GM12878 (cell line): ENCODE results near the gene SNX22. TPM values are rescaled to one million over a fixed set of nuclear protein-coding genes. Genes with fewer than 3 reads are reported as not detected.

ENCODE experiments used
- ATAC-seq: fragments of 200-7000 bp; cut with Tn5 transposase; 3 replicates; pipeline ENCODE4 v1.9.1; 2020; ENCODE audit warnings: mild to moderate bottlenecking, moderate library complexity
- BruUV-seq: library from RNA; stranded (reverse); fragments of 400-500 nt; replicated peaks from 2 replicates; lab custom pipeline; 2021; lab: Mats Ljungman, UMichigan
- CTCF ChIA-PET: fragments of 300-600 bp; sonication (Branson Sonifier 250); formaldehyde crosslinking; extraction: SDS; loops from one replicate; lab custom pipeline; 2021; ENCODE audit warnings: inconsistent platforms; lab: Yijun Ruan, JAX
- POLR2A ChIA-PET: fragments of 350-600 bp; formaldehyde crosslinking; extraction: SDS; loops from one replicate; lab custom pipeline; 2021; ENCODE audit warnings: inconsistent platforms; lab: Charles Lee
- RAD21 ChIA-PET: fragments of 300-600 bp; sonication (Branson Sonifier 250); formaldehyde crosslinking; loops from one replicate; lab custom pipeline; 2023; ENCODE audit warnings: antibody characterized with exemption; ENCODE audit not compliant: unreplicated experiment; lab: Charles Lee
- SMC1A ChIA-PET: fragments of 300-600 bp; sonication (Branson Sonifier 250); formaldehyde crosslinking; loops from one replicate; lab custom pipeline; 2023; ENCODE audit not compliant: unreplicated experiment, uncharacterized antibody; lab: Charles Lee
- DNase-seq: peaks from one replicate; pipeline ENCODE4 v3.0.0-alpha.2; 2011; ENCODE audit warnings: low read depth, low spot score
- FAIRE-seq: peaks from 3 replicates; lab custom pipeline; 2011; peaks lifted over from hg19 to GRCh38; lab: Jason Lieb, UNC
- H2AFZ ChIP-seq: 2 replicates; pipeline ENCODE4 v1.6.0; 2011; ENCODE audit warnings: low read depth, low read length, control low read depth; ENCODE audit not compliant: control insufficient read depth
- H3K27ac ChIP-seq: 2 replicates; pipeline ENCODE4 v1.5.1; 2011; ENCODE audit warnings: control low read depth; ENCODE audit not compliant: control insufficient read depth, insufficient read depth
- H3K27me3 ChIP-seq, 2 experiments: replicated peaks in 1 of 2; 2 replicates each; pipeline versions ENCODE4 v1.6.0 to v1.6.1; 2011; ENCODE audit warnings: low read length in 1 of 2; ENCODE audit not compliant: control insufficient read depth in 2 of 2, insufficient read depth in 2 of 2
- H3K36me3 ChIP-seq, 2 experiments: 2 replicates each; pipeline ENCODE4 v1.5.1; 2011; ENCODE audit warnings: low read length in 1 of 2; ENCODE audit not compliant: control insufficient read depth in 2 of 2, insufficient read depth in 2 of 2
- H3K4me1 ChIP-seq: 2 replicates; pipeline ENCODE4 v1.6.1; 2011; ENCODE audit warnings: mild to moderate bottlenecking, low read length, moderate library complexity, mixed read lengths; ENCODE audit not compliant: control insufficient read depth, insufficient read depth
- H3K4me2 ChIP-seq: 2 replicates; pipeline ENCODE4 v1.6.0; 2011; ENCODE audit warnings: control low read depth; ENCODE audit not compliant: control insufficient read depth, insufficient read depth
- H3K4me3 ChIP-seq: fragments of 200-600 bp; sonication (generic); 2 replicates; pipeline ENCODE4 v1.5.1; 2016
- H3K79me2 ChIP-seq: 2 replicates; pipeline ENCODE4 v1.6.0; 2011; ENCODE audit warnings: low read length; ENCODE audit not compliant: control insufficient read depth, insufficient read depth
- H3K9ac ChIP-seq: 2 replicates; pipeline ENCODE4 v1.8.0; 2011; ENCODE audit warnings: low read length, control low read depth, mixed read lengths; ENCODE audit not compliant: control insufficient read depth, insufficient read depth
- H3K9me3 ChIP-seq: replicated peaks from 3 replicates; pipeline ENCODE4 v1.5.1; 2011; ENCODE audit warnings: mild to moderate bottlenecking, low read length; ENCODE audit not compliant: control insufficient read depth, insufficient read depth
- H4K20me1 ChIP-seq: 2 replicates; pipeline ENCODE4 v1.6.0; 2011; ENCODE audit not compliant: control insufficient read depth, insufficient read depth
- BACH1 ChIP-seq: fragments of 450-650 bp; IDR thresholded peaks from 2 replicates; pipeline ENCODE4 v1.6.1; 2017; ENCODE audit warnings: mild to moderate bottlenecking, borderline replicate concordance
- ETV6 ChIP-seq, 2 experiments: fragments of 450-650 bp in 1 of 2; IDR thresholded peaks in 1 of 2; conservative IDR thresholded peaks in 1 of 2; 2 replicates each; pipeline ENCODE4 v1.6.1; 2014; ENCODE audit warnings: antibody characterized with exemption in 1 of 2, borderline replicate concordance in 1 of 2, low read depth in 1 of 2, mild to moderate bottlenecking in 1 of 2, moderate library complexity in 1 of 2
- IRF4 ChIP-seq: IDR thresholded peaks from 2 replicates; pipeline ENCODE4 v1.6.1; 2011; ENCODE audit warnings: low read depth, low read length
- JUNB ChIP-seq: IDR thresholded peaks from 2 replicates; pipeline ENCODE4 v1.6.1; 2016; ENCODE audit warnings: antibody characterized with exemption, mild to moderate bottlenecking
- SIN3A ChIP-seq: IDR thresholded peaks from 2 replicates; pipeline ENCODE4 v1.6.1; 2012; ENCODE audit warnings: low read depth, low read length, improper control_type of control experiment
- TCF7 ChIP-seq: IDR thresholded peaks from 2 replicates; pipeline ENCODE4 v1.6.1; 2014; ENCODE audit warnings: antibody characterized with exemption, borderline replicate concordance
- ZBTB4 ChIP-seq: fragments of 450-650 bp; formaldehyde crosslinking; IDR thresholded peaks from 2 replicates; pipeline ENCODE4 v1.4.0; 2022; ENCODE audit warnings: mild to moderate bottlenecking, moderate library complexity
- ZNF24 ChIP-seq: fragments of 450-650 bp; IDR thresholded peaks from 2 replicates; pipeline ENCODE4 v1.6.1; 2017; ENCODE audit warnings: antibody characterized with exemption, mild to moderate bottlenecking
- WGBS: methylation state at CpG from one replicate; pipeline ENCODE4 v1.1.6; 2016; ENCODE audit warnings: low lambda C conversion rate; ENCODE audit not compliant: insufficient replicate concordance, insufficient coverage; ENCODE audit errors: missing lambda C conversion rate; 5-methylcytosine and 5-hydroxymethylcytosine counted together
- in situ Hi-C: fragments of 300-500 bp; cut with MboI; formaldehyde crosslinking; loops from 9 replicates; pipeline ENCODE4 v1.14.3; 2018; ENCODE audit warnings: mixed read lengths
- intact Hi-C: fragments of 100-400 bp; cut with micrococcal nuclease; formaldehyde crosslinking; loops from one replicate; pipeline ENCODE4 v1.14.2; 2022; ENCODE audit not compliant: unreplicated experiment
- polyA plus RNA-seq, 11 experiments: library from polyadenylated mRNA; depleted of rRNA in 4 of 11; unstranded in 6 of 11; stranded (reverse) in 5 of 11; fragments of >200 nt; fragmentation: Nextera tagmentation in 4 of 11; fragmentation: Illumina TruSeq in 1 of 11; extraction: Ambion mirVana in 4 of 11; extraction: Trizol in 1 of 11; gene quantifications; 1 replicate in 1 of 11; 2 replicates in 10 of 11; pipeline versions ENCODE4 v1.2.1 to v1.2.3, GENCODE V29; 2011 to 2016; ENCODE audit warnings: inconsistent platforms in 2 of 11, missing spikeins in 2 of 11, low read depth in 1 of 11
- total RNA-seq, 4 experiments: library from RNA; depleted of rRNA in 3 of 4; stranded (reverse); fragments of >200 nt in 3 of 4; fragmentation: Illumina TruSeq in 1 of 4; extraction: Trizol in 1 of 4; gene quantifications; 2 replicates each; pipeline versions ENCODE4 v1.2.1 to v1.2.3, GENCODE V29; 2013 to 2021
- TF ChIP-seq, protein P1 (sequence below): fragments of 450-650 bp; conservative IDR thresholded peaks from 2 replicates; pipeline ENCODE4 v1.6.1; 2017; ENCODE audit warnings: mild to moderate bottlenecking, moderate library complexity

Gene SNX22
- total and polyA plus RNA-seq, 10 of the 15 experiments (the other 5 are each of a cell fraction or from before 2014, with no cell fraction given): 4.4 to 29.0 (median 8.7) TPM

GRCh38 chr15:64110950-64111678, 40.4 kb upstream of the SNX22 start:
- FAIRE-seq (no peak), DNase-seq (no peak)
- H3K27me3 ChIP-seq: no peaks in the 10 kb centered on the region
- peaks cover 3 to 12% of the 10 kb centered on the region in 2 experiments for H3K36me3 ChIP-seq
- peak overlapping the region; percentile 30 for H3K27ac ChIP-seq
- no peaks in the 10 kb centered on the region for H3K9me3 ChIP-seq
- ChIA-PET RAD21 (interaction anchor here (1.1 kb wide), 1 partner anchor 34 kb away, joined by 5 read pairs; no protein-coding TSS in a partner anchor), CTCF (interaction anchor here (1.0 to 3.2 kb wide), 8 partner anchors 9 to 359 kb away, joined by 3 to 11 read pairs (median 4); no protein-coding TSS in a partner anchor), SMC1A (interaction anchor here (0.9 to 2.4 kb wide), 10 partner anchors 9 to 359 kb away, joined by 3 to 14 read pairs (median 4); partner anchors contain the start of gene CIAO2A)
- H2AFZ ChIP-seq: no peak overlapping the region
- no peak overlapping the region for H3K9ac ChIP-seq
- H3K79me2 ChIP-seq: peaks cover 47% of the 10 kb centered on the region
- TF ChIP-seq ETV6 (conservative IDR thresholded peaks at IDR 0.05 in 1 of 2, IDR thresholded peaks at IDR 0.05 in 1 of 2; ENCODE audit: borderline replicate concordance in 1 of 2, low read depth in 1 of 2): peak in 1 of 2 experiments; percentile 88; a peak in 2 of 4 replicates
- TF ChIP-seq BACH1: no peak
- TF ChIP-seq, all 136 proteins: peak for 1
- H4K20me1 ChIP-seq: no peaks in the 10 kb centered on the region
- peak overlapping the region; percentile 71 for H3K4me2 ChIP-seq
- BruUV-seq: no TSS peak
- POLR2A ChIA-PET: interaction anchor here (0.6 to 1.3 kb wide), 3 partner anchors 20 to 96 kb away, joined by 3 to 4 read pairs (median 3); no protein-coding TSS in a partner anchor
- in situ Hi-C loops (no loop called here), intact Hi-C loops (no loop called here)
- peak; percentile 67 for ATAC-seq
- WGBS: 14% methylated on average over 3 of the region's 3 CpGs
- peaks cover 26% of the 10 kb centered on the region for H3K4me1 ChIP-seq
- 0 out of 2 replicates have a peak overlapping the region, but pooled peaks have one; percentile 11 for H3K4me3 ChIP-seq

- DNase-seq (no peak), ATAC-seq (no peak), FAIRE-seq (no peak)
- peaks cover 43% of the 10 kb centered on the region for H3K79me2 ChIP-seq
- H3K4me2 ChIP-seq: peak overlapping the region; percentile 71
- H3K36me3 ChIP-seq: peaks cover 3 to 16% of the 10 kb centered on the region in 2 experiments
- SMC1A ChIA-PET: interaction anchor here (1.0 to 2.4 kb wide), 5 partner anchors 10 to 22 kb away, joined by 4 to 14 read pairs (median 5); no protein-coding TSS in a partner anchor
- H3K4me1 ChIP-seq: peaks cover 26% of the 10 kb centered on the region
- TF ChIP-seq IRF4 (no peak), ZBTB4 (CRISPR knock-in tag) (no peak), SIN3A (no peak), JUNB (no peak), TCF7 (no peak), ZNF24 (no peak)
- TF ChIP-seq, protein P1, sequence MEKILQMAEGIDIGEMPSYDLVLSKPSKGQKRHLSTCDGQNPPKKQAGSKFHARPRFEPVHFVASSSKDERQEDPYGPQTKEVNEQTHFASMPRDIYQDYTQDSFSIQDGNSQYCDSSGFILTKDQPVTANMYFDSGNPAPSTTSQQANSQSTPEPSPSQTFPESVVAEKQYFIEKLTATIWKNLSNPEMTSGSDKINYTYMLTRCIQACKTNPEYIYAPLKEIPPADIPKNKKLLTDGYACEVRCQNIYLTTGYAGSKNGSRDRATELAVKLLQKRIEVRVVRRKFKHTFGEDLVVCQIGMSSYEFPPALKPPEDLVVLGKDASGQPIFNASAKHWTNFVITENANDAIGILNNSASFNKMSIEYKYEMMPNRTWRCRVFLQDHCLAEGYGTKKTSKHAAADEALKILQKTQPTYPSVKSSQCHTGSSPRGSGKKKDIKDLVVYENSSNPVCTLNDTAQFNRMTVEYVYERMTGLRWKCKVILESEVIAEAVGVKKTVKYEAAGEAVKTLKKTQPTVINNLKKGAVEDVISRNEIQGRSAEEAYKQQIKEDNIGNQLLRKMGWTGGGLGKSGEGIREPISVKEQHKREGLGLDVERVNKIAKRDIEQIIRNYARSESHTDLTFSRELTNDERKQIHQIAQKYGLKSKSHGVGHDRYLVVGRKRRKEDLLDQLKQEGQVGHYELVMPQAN: no peak
- no peaks in the 10 kb centered on the region for H4K20me1 ChIP-seq
- BruUV-seq: no TSS peak
- no peak overlapping the region for H2AFZ ChIP-seq
- peak overlapping the region; percentile 30 for H3K27ac ChIP-seq
- intact Hi-C loops: no loop called here
- 56% methylated on average over 3 of the region's 3 CpGs for WGBS
- RAD21 ChIA-PET: interaction anchor here (1.1 kb wide), 1 partner anchor 33 kb away, joined by 5 read pairs; no protein-coding TSS in a partner anchor
- H3K9ac ChIP-seq: no peak overlapping the region
- H3K9me3 ChIP-seq: no peaks in the 10 kb centered on the region
- in situ Hi-C loops: no loop called here
- CTCF ChIA-PET: interaction anchor here (1.0 to 3.2 kb wide), 6 partner anchors 10 to 44 kb away, joined by 3 to 11 read pairs (median 4); no protein-coding TSS in a partner anchor
- H3K27me3 ChIP-seq: no peaks in the 10 kb centered on the region
- POLR2A ChIA-PET: interaction anchor here (0.6 to 1.3 kb wide), 3 partner anchors 19 to 95 kb away, joined by 3 to 4 read pairs (median 3); no protein-coding TSS in a partner anchor
- no peak overlapping the region for H3K4me3 ChIP-seq
Measured at GRCh38 chr15:64111679-64112050, 39.9 kb upstream of the SNX22 start.
